Skeletal muscle tissue (tissue), 4 donors: Measurements from ENCODE around the gene DENND1A. TPM values are rescaled to one million over a fixed set of nuclear protein-coding genes. Genes with fewer than 3 reads are reported as not detected.

Experiments
- H3K27ac ChIP-seq: one replicate; pipeline ENCODE4 v1.7.0; 2013; ENCODE audit warnings: mild to moderate bottlenecking, low read depth, low read length, inconsistent platforms
- H3K27me3 ChIP-seq, 3 donors: one replicate each; pipeline ENCODE4 v1.7.0; 2013; ENCODE audit warnings: low read length in 3 of 3; ENCODE audit not compliant: control insufficient read depth in 3 of 3, insufficient read depth in 3 of 3
- H3K36me3 ChIP-seq, 3 donors: one replicate each; pipeline ENCODE4 v1.7.0; 2013; ENCODE audit warnings: low read length in 3 of 3; ENCODE audit not compliant: control insufficient read depth in 3 of 3, insufficient read depth in 3 of 3
- H3K4me1 ChIP-seq, 3 donors: one replicate each; pipeline ENCODE4 v1.7.0; 2013; ENCODE audit warnings: low read length in 3 of 3, mild to moderate bottlenecking in 3 of 3; ENCODE audit not compliant: control insufficient read depth in 3 of 3, insufficient read depth in 3 of 3
- H3K4me3 ChIP-seq, 3 donors: one replicate each; pipeline ENCODE4 v1.7.0; 2013; ENCODE audit warnings: low read length in 3 of 3
- H3K9ac ChIP-seq, 3 donors: one replicate each; pipeline ENCODE4 v1.7.0; 2013; ENCODE audit warnings: low read length in 3 of 3, mild to moderate bottlenecking in 3 of 3, moderate library complexity in 2 of 3, low read depth in 1 of 3
- H3K9me3 ChIP-seq, 3 donors: one replicate each; pipeline ENCODE4 v1.7.0; 2013; ENCODE audit warnings: low read length in 3 of 3; ENCODE audit not compliant: control insufficient read depth in 3 of 3
- total RNA-seq: library from RNA; depleted of rRNA; stranded (reverse); fragments of >200 nt; gene quantifications from one replicate; pipeline ENCODE4 v1.2.3, GENCODE V29; 2014
- donor health status: Osteomylitis.

Gene DENND1A
- total RNA-seq, 1 donor from 2014 or later, result 23.5 TPM

DNA sequence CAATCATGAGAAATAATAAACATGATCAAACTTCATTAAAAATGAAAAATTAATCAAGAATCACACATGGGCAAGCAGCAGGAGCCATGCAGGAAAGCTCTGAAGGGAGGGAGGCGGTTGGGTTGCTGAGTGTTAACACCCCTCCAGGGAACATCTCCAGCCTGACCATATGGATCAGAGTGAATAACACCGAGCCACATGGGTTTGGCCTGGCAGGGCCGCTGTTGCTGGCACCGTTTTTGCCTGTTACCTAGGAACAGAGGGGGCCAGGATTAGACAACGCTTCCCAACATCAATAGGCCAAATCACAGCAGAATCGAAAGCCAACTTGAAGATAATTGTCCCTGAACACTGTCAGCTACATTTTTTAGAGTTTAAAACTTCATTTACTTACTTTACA, 160.2 kb downstream of the DENND1A start:
- H3K36me3 ChIP-seq, result no peaks in the 10 kb centered on the region
- no peaks in the 10 kb centered on the region for H3K27me3 ChIP-seq
- H3K4me1 ChIP-seq, result no peaks in the 10 kb centered on the region
- H3K9ac ChIP-seq, result no peak overlapping the region
- no peak overlapping the region for H3K4me3 ChIP-seq
- no peak overlapping the region for H3K27ac ChIP-seq
- no peaks in the 10 kb centered on the region for H3K9me3 ChIP-seq

DNA sequence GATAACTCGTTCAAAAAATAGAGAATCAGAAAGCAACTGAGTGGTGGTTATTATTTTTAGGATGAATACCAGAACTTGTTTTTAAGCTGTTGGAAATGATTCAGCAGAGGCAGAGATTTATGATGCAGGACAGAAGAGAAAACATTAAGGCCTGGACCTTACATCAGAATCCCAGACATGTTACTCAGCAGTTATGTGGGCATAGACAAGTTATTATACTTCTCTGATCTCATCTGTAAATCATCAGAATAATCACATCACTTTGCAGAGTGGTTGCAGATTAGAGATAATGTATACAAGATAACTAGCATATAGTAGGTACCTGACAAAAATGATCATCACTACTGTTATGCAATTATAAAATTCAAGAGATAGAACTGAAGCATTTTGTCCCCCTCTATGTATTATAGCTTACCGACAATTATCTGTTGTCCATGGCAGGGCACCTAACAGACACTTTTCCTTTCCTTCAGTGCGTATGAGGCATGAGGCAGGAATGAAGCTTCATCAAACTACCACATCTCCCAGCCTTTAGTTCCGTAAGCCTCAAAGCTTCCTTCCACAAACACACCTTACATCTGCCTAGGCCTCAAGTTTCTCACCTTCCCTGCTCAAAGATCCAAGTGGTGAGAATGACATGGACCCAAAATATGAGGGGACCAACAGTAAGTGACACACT, 165.9 kb downstream of the DENND1A start:
- Histone ChIP-seq H3K27me3 (no peaks in the 10 kb centered on the region), H3K36me3 (no peaks in the 10 kb centered on the region), H3K9me3 (no peaks in the 10 kb centered on the region), H3K4me1 (no peaks in the 10 kb centered on the region), H3K4me3 (no peak overlapping the region), H3K27ac (no peak overlapping the region), H3K9ac (no peak overlapping the region)

DNA sequence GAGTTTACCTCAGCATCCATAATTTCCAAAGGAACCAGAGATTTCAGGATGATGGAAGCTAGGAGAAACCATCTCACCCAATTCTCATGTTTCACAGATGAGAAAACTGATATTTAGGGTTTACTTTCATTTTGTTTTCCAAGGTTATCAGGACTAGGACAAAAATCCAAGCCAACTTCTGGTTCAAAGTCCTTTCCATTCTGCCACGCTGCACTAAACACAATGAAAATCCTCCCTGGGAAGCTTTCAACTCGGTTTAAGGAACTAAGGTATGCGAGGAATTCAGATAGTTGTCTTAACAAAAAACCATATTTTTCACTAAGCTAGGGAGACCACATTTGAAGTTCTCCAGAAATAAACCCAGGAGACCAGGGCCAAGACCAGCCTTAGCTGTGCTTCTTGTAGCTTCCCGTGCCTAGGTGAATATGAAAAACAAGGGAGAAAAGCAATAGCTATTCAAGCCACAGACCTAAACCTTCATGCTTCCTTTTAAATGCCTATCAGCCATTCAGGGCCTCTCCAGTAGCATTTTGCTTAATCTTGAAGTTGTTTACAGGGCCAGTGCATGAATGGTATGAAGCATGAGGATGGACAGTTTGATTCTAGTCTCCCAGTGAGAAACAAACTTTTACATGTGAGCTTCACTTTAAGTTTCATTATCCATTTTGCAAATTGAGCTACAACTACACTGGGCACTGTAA, 167.9 kb downstream of the DENND1A start:
- Histone ChIP-seq H3K27ac (no peak overlapping the region), H3K36me3 (peaks cover 0 to 5% (median 0%) of the 10 kb centered on the region in 3 donors), H3K9ac (no peak overlapping the region), H3K9me3 (no peaks in the 10 kb centered on the region), H3K4me3 (no peak overlapping the region), H3K4me1 (no peaks in the 10 kb centered on the region), H3K27me3 (no peaks in the 10 kb centered on the region)

DNA sequence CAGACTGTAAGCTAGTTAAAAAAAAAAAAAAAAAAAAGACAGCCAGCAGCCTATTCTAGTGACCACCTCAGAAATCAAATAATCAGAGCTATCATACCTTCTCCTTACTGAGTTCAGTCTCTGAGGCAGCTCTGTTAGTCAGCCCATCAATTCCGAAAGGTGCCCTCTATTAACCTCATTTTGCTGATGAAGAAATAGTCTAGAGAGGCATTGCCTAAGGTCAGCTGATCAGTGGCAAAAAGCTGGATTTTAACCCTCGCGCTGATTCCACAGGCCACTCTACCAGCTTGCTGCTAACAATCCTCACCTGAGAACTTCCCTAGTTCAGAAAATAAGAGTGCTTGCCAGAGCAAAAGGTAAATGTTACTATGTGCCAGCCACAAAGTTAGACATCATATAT, 172.0 kb downstream of the DENND1A start:
- Histone ChIP-seq H3K27ac (no peak overlapping the region), H3K4me3 (no peak overlapping the region), H3K27me3 (no peaks in the 10 kb centered on the region), H3K9ac (no peak overlapping the region), H3K9me3 (no peaks in the 10 kb centered on the region), H3K36me3 (peaks cover 0 to 5% (median 0%) of the 10 kb centered on the region in 3 donors), H3K4me1 (peaks cover 0 to 4% (median 4%) of the 10 kb centered on the region in 3 donors)

DNA sequence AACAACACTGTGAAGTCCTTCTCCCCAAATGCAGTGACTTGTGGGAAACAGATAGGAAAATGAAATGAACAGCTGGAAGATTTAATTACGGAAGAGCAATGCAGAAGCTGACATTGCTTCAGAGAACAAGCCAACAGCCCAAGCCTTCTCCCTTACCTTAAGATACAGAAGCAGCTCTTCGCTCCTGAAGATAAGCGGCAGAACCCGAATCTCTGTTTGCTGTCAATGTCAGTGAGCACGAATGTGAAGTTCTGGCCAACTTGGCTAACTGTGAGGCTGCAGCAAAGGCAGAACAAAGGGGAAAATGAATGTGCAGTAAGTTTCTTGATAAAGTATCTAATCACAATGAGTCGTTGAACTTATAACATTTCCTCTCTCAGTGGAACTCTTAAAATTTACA, 172.4 kb downstream of the DENND1A start:
- no peaks in the 10 kb centered on the region for H3K27me3 ChIP-seq
- H3K9ac ChIP-seq, result no peak overlapping the region
- H3K36me3 ChIP-seq, result peaks cover 0 to 5% (median 0%) of the 10 kb centered on the region in 3 donors
- no peaks in the 10 kb centered on the region for H3K9me3 ChIP-seq
- H3K27ac ChIP-seq, result no peak overlapping the region
- no peak overlapping the region for H3K4me3 ChIP-seq
- H3K4me1 ChIP-seq, result peaks cover 0 to 4% (median 4%) of the 10 kb centered on the region in 3 donors

DNA sequence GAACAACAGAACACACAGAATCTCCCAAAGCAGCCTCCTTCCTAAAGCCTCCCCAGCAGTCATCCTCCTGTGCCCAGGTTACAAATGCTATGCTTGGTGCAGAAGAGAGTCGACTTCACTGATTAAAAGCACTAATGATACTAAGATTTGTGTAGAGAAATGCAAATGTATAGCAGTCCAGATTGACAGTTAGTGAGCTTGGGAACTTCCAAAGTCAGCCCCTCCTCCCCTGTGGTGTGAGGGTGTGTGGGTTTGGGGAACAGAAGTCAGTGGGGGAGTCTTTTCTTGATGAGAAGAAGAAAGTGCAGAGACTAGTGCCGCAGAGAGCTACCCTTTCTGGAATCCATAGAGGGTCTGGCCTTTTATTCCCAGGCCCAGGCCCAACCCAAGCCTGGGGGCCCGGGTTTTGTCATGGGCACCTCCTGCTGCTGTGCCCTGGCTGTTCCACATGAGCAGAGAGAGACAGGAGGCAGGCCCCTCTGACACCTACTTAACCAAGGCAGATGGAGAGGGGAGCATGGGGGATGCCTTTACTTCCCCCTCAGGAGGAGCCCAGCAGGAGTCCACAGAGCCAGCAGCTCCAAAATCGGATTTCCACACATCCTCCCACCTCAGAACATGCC, 173.3 kb downstream of the DENND1A start:
- H3K9ac ChIP-seq, result no peak overlapping the region
- H3K27ac ChIP-seq, result no peak overlapping the region
- peaks cover 0 to 5% (median 0%) of the 10 kb centered on the region in 3 donors for H3K36me3 ChIP-seq
- no peak overlapping the region for H3K4me3 ChIP-seq
- no peaks in the 10 kb centered on the region for H3K9me3 ChIP-seq
- peaks cover 0 to 4% (median 4%) of the 10 kb centered on the region in 3 donors for H3K4me1 ChIP-seq
- H3K27me3 ChIP-seq, result no peaks in the 10 kb centered on the region

DNA sequence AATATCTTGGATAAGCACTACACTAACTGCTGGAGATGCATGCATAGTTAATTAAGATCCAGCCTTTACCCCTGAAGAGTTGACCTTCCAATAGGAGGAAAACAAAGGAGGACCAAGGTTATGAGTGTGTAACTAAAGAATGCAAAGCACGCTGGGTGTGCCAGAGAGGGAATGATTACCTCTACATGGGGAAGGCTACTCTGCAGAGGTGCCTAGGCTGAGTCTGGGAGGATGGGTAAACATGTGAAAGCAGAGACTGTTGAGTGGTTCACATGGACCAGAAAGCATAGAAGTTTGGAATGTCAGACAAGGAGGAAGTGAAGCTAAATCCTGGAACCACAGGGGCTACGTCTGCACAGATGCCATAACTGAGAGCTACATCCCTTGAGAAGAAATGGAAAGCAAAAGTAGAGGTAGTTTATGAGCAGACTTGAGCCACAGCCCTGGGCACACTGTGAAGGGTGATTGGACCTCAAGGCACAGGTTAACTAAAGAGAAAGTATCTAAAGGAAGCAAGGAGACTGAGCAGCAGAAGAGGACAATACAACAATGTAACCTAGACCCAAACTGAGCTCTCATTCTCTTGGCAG, 176.2 kb downstream of the DENND1A start:
- no peaks in the 10 kb centered on the region for H3K27me3 ChIP-seq
- no peak overlapping the region for H3K27ac ChIP-seq
- H3K36me3 ChIP-seq, result peaks cover 0 to 5% (median 0%) of the 10 kb centered on the region in 3 donors
- H3K9ac ChIP-seq, result no peak overlapping the region
- peaks cover 0 to 10% (median 9%) of the 10 kb centered on the region in 3 donors for H3K4me1 ChIP-seq
- no peak overlapping the region for H3K4me3 ChIP-seq
- H3K9me3 ChIP-seq, result no peaks in the 10 kb centered on the region

DNA sequence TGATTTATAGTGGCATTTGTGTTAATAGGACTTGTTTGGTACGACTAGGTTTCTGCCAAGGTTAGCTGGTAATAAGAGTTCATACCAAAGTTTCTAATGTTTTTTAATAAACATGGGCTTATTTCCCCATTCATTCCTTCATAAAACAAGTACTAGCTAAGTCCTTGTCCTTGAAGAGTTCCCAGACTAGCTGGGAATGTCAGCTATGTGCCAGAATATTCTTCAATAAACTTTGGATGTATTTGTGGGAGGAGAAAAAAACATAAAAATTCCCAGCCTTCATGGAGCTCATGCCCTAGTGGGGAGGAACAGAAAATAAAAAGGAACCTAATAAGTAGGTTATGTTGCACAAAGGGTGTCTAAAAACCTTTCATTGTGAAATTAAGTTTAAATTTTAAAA, 176.9 kb downstream of the DENND1A start:
- Histone ChIP-seq H3K27ac (no peak overlapping the region), H3K4me3 (no peak overlapping the region), H3K4me1 (peaks cover 0 to 10% (median 9%) of the 10 kb centered on the region in 3 donors), H3K9ac (no peak overlapping the region), H3K9me3 (no peaks in the 10 kb centered on the region), H3K27me3 (no peaks in the 10 kb centered on the region), H3K36me3 (peaks cover 0 to 5% (median 0%) of the 10 kb centered on the region in 3 donors)

DNA sequence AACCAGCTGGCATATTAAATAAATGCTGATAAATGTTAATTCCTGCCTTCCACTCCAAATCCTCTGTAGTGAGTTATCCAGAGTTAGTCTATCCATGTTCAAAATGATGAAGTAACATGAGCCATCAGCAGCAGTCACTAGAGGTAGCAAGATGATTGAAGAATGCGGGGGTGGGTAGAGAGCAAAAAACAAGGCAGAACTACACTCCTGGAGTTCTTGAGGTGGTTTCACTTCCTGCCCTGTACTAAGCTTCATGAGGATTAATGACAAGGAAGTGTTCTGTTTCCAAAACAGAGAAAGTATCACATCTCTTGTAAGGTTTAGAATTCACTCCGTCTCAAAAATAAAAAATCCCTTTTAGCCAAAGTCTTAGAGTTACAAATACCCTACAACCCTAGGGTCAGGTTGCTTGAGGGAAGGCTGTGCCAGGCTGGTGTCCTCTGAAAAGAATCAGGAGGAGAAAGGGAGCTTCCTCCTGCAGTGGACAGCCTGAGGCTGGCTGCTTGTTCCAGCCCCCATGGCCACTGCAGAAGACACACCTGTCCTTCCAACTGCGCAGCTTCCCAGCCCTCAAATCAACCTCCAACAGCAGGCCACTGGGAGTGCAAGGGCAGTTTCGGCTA, 180.2 kb downstream of the DENND1A start:
- Histone ChIP-seq H3K27me3 (no peaks in the 10 kb centered on the region), H3K9me3 (no peaks in the 10 kb centered on the region), H3K4me3 (no peak overlapping the region), H3K9ac (no peak overlapping the region), H3K27ac (no peak overlapping the region), H3K4me1 (peaks cover 0 to 10% (median 9%) of the 10 kb centered on the region in 3 donors), H3K36me3 (no peaks in the 10 kb centered on the region)
